A172 (cell line): ENCODE results near the gene CAMTA1. TPM values are rescaled to one million over a fixed set of nuclear protein-coding genes. Genes with fewer than 3 reads are reported as not detected.

Experiments
- DNase-seq: peaks from one replicate; pipeline ENCODE4 v3.0.0-alpha.2; 2015; ENCODE audit warnings: low spot score
- total RNA-seq: library from RNA; depleted of rRNA; stranded (reverse); fragments of >200 nt; shearing (Covaris generic); gene quantifications from 2 replicates; pipeline ENCODE4 v1.2.3, GENCODE V29; 2014

CAMTA1 gene
- total RNA-seq, 1 experiment from 2014 or later, result 97.5 TPM

GRCh38 chr1:7339014-7339413, 553.8 kb downstream of the CAMTA1 start:
- DNase-seq, result no peak

GRCh38 chr1:7339953-7340352, 554.7 kb downstream of the CAMTA1 start:
- no peak for DNase-seq

- no peak for DNase-seq
These were observed 556.1 kb downstream of the CAMTA1 start for GRCh38 chr1:7341145-7341905.

GRCh38 chr1:7343882-7344281, 558.6 kb downstream of the CAMTA1 start:
- DNase-seq, result no peak

- no peak for DNase-seq
These were observed 559.0 kb downstream of the CAMTA1 start for GRCh38 chr1:7344299-7344698.

- DNase-seq, result no peak
These were observed 560.3 kb downstream of the CAMTA1 start for GRCh38 chr1:7345516-7345915.

- DNase-seq, result no peak
These were observed 560.9 kb downstream of the CAMTA1 start for GRCh38 chr1:7346070-7346596.

GRCh38 chr1:7346600-7347570, 561.6 kb downstream of the CAMTA1 start:
- no peak for DNase-seq

- DNase-seq, result no peak
These were observed 562.8 kb downstream of the CAMTA1 start for GRCh38 chr1:7348073-7348472.

- no peak for DNase-seq
These were observed 563.3 kb downstream of the CAMTA1 start for GRCh38 chr1:7348580-7348979.

GRCh38 chr1:7350804-7351203, 565.5 kb downstream of the CAMTA1 start:
- DNase-seq, result no peak

- DNase-seq, result no peak
These were observed 566.4 kb downstream of the CAMTA1 start for GRCh38 chr1:7351649-7352048.

- DNase-seq, result no peak
These were observed 567.1 kb downstream of the CAMTA1 start for GRCh38 chr1:7352364-7352763.

- no peak for DNase-seq
These were observed 567.7 kb downstream of the CAMTA1 start for GRCh38 chr1:7352974-7353373.

- DNase-seq, result no peak
These were observed 570.4 kb downstream of the CAMTA1 start for GRCh38 chr1:7355646-7356045.

GRCh38 chr1:7356079-7356478, 570.8 kb downstream of the CAMTA1 start:
- DNase-seq, result no peak

GRCh38 chr1:7358425-7358824, 573.2 kb downstream of the CAMTA1 start:
- no peak for DNase-seq

GRCh38 chr1:7360526-7360925, 575.3 kb downstream of the CAMTA1 start:
- no peak for DNase-seq

- DNase-seq, result no peak
These were observed 577.7 kb downstream of the CAMTA1 start for GRCh38 chr1:7362947-7363346.

- no peak for DNase-seq
These were observed 578.2 kb downstream of the CAMTA1 start for GRCh38 chr1:7363450-7363849.

GRCh38 chr1:7365706-7366105, 580.5 kb downstream of the CAMTA1 start:
- no peak for DNase-seq

- no peak for DNase-seq
These were observed 581.2 kb downstream of the CAMTA1 start for GRCh38 chr1:7366286-7366954.
